BLaER1 treated with 17β-estradiol and CSF1 and Interleukin-3, amounts not matched to agents 10 nM and 100 nM (cell line): ENCODE measurements around the gene RPS19.
"Not testable (repeated sequence)": the region's sequence is repeated elsewhere in the genome, so short reads cannot be mapped to it uniquely, and the experiment has no call there.

ENCODE experiments used
- H3K27ac ChIP-seq, 11 experiments: shearing (Covaris generic); formaldehyde crosslinking; 2 replicates each; pipeline ENCODE4 v1.8.1; 2022
- H3K27me3 ChIP-seq, 11 experiments: shearing (Covaris generic); formaldehyde crosslinking; 2 replicates each; pipeline ENCODE4 v1.8.1; 2022
- H3K36me3 ChIP-seq, 11 experiments: shearing (Covaris generic); formaldehyde crosslinking; 2 replicates each; pipeline ENCODE4 v1.8.1; 2022
- H3K4me1 ChIP-seq, 10 experiments: shearing (Covaris generic); formaldehyde crosslinking; 2 replicates each; pipeline ENCODE4 v1.8.1; 2022
- H3K4me2 ChIP-seq, 11 experiments: shearing (Covaris generic); formaldehyde crosslinking; 2 replicates each; pipeline ENCODE4 v1.8.1; 2022
- H3K4me3 ChIP-seq, 10 experiments: shearing (Covaris generic); formaldehyde crosslinking; 2 replicates each; pipeline ENCODE4 v1.8.1; 2022
- H3K9ac ChIP-seq, 11 experiments: shearing (Covaris generic); formaldehyde crosslinking; 2 replicates each; pipeline ENCODE4 v1.8.1; 2022
- H3K9me3 ChIP-seq, 11 experiments: shearing (Covaris generic); formaldehyde crosslinking; replicated peaks in 1 of 11; 2 replicates each; pipeline ENCODE4 v1.8.1; 2022
- H4K20me1 ChIP-seq, 11 experiments: shearing (Covaris generic); formaldehyde crosslinking; 2 replicates each; pipeline ENCODE4 v1.8.1; 2022
- Cebpa-rat ChIP-seq, 11 experiments: shearing (Covaris generic); IDR thresholded peaks; 2 replicates each; pipeline ENCODE4 v1.8.1; 2022

The RPS19 gene

DNA sequence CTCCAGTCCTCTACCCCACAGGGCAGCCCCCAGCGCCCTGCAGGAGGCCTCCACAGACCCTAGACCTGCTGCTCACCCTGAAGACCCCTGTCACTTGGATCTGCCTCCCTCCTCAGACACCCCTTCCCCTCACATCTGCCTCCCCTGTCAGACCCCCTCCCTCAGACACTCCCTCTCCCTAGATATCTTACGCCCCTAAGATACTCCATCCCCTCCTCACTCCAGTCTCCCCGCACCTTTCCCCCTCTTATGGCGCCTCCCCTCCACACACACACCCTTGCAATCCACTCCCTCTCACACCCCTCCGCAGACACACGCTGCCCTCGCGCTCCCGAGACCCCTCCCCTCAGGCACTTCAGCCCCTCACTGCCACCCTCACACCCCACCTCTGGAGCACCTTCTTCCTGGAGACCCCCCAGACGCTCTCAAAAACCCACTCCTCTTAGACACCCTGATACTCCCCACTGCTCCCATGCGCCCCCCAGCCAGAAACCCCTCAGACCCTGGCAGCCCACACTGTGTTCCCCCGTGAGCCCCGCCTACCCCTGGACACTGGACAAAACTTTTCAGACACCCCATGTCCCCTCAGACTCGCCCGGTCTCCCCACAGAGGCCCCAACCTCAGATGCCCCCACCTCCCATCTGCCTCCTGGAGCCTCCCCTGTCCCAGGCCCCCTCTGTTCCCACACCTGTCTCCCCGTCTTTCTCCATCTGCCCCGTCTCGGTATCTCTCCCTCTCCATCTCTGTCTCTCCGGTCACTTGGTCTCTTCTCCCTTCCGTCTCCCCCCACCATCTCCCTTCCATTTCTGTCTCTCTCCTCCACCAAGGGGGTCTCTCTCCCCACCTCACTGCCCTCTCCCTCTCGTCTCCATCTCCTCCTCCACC lies 53.7 kb downstream of the RPS19 start:
- H3K27me3 ChIP-seq = peaks cover 68 to 92% (median 82%) of the 10 kb centered on the region in 11 experiments
- H3K9me3 ChIP-seq = no peaks in the 10 kb centered on the region
- H4K20me1 ChIP-seq = peaks cover 31 to 69% (median 51%) of the 10 kb centered on the region in 11 experiments; a peak in 21 of 22 replicates
- no peak overlapping the region; a peak in 1 of 20 replicates for H3K4me3 ChIP-seq
- no peak overlapping the region for H3K27ac ChIP-seq
- no peak for TF ChIP-seq Cebpa-rat (IDR thresholded peaks at IDR 0.05)
- H3K9ac ChIP-seq = no peak overlapping the region
- H3K4me1 ChIP-seq = peaks cover 6 to 24% (median 22%) of the 10 kb centered on the region in 10 experiments
- 0 out of 22 replicates have a peak overlapping the region, but pooled peaks of 1 of the 11 experiments have one; percentile 7 for H3K4me2 ChIP-seq
- peaks cover 0 to 4% (median 0%) of the 10 kb centered on the region in 11 experiments; a peak in 3 of 22 replicates for H3K36me3 ChIP-seq

DNA sequence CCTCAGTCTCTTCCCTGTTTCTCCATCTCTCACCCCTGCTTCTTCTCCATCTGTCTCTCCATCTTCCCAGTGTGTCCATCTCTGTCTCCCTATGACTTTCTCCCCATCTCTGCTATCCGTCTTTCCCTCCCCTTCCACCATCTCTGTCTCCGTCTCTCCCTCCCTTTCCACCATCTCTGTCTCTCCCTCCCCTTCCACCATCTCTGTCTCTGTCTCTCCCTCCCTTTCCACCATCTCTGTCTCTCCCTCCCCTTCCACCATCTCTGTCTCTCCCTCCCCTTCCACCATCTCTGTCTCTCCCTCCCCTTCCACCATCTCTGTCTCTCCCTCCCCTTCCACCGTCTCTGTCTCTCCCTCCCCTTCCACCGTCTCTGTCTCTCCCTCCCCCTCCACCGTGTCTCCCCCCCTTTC lies 54.4 kb downstream of the RPS19 start:
- peaks cover 6 to 24% (median 22%) of the 10 kb centered on the region in 10 experiments for H3K4me1 ChIP-seq

DNA sequence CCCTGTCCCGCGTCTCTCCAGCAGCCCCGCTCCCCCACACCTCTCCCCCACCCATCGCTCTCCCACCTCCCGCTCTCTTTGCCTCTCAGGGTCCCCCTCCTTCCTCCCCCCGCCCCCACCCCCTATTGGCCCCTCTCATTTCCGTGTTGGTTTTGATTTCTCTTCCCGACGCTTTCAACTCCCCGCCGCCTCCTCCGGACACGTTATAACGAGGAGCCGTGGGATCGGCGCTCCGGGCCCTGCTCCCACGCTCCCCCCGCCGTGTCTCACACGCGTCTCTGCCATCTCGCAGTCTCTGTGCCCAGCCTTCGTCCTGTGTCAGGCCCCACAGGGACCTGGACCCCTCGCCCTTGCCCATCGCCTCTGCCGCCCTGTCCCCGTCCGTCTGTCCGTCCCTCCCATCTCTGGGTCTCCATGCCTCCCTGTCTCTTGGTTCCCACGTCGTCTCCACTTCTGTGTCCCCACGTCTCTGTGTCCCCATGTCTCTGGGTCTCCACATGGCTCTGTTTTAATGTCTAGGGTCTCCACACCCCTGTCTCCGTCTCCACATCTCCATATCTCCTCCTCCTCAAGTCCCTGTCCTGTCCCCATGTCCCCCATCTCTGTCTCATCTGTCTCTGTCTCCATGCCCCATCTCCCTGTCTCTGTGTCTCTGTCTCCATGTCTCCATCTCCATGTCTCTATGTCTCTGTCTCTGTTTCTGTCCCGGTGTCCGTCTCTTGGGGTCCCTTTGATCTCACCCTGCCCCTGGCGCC lies 55.1 kb downstream of the RPS19 start:
- no peak for TF ChIP-seq Cebpa-rat (IDR thresholded peaks at IDR 0.05)
- Histone ChIP-seq H3K4me1 (peaks cover 6 to 24% (median 22%) of the 10 kb centered on the region in 10 experiments), H3K4me2 (peak overlapping the region; percentile 50 to 85 (median 73)), H3K27ac (no peak overlapping the region), H3K27me3 (peaks cover 68 to 85% (median 81%) of the 10 kb centered on the region in 11 experiments), H3K36me3 (no peaks in the 10 kb centered on the region), H3K4me3 (peak overlapping the region in 8 of 10 experiments; percentile 7 to 51 (median 39); a peak in 9 of 20 replicates), H3K9me3 (no peaks in the 10 kb centered on the region), H4K20me1 (peaks cover 18 to 55% (median 40%) of the 10 kb centered on the region in 11 experiments; a peak in 21 of 22 replicates), H3K9ac (peak overlapping the region in 3 of 11 experiments; percentile 32 to 50 (median 38); a peak in 2 of 22 replicates)

More for the DNA sequence above, 54.4 kb downstream of the RPS19 start:
- H4K20me1 ChIP-seq = peaks cover 25 to 63% (median 47%) of the 10 kb centered on the region in 11 experiments; a peak in 21 of 22 replicates
- H3K36me3 ChIP-seq, H3K4me3 ChIP-seq, H3K9ac ChIP-seq, H3K4me2 ChIP-seq, H3K9me3 ChIP-seq, H3K27ac ChIP-seq: not testable (repeated sequence)
- H3K27me3 ChIP-seq = peaks cover 68 to 92% (median 82%) of the 10 kb centered on the region in 11 experiments

DNA sequence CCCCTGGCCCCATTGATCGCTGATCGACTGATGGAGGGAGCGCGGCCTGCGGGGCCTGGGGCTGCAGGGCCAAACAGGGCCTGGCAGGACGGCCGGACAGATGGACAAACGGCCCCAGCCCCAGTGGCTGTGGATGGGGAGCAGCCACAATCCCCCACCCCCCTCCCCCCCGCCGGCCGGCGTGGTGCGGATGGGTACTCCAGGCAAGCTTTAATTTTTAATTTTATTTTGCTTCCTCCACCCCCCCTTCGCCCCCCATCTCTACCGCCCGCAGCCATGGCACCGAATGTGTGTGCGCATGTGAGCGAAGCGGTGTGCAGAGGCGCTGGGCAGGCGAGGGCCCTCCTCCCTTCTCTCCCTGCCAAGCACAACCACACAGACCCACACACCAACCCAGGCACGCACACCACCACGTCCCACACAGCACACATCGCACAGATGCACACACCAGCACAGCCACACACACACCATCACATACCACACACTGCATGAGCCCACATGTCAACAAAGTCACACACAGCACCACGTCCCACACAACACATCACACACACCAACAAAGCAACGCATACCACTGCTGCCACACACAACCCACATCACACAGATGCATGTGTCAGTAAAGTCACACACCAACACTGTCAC lies 55.8 kb downstream of the RPS19 start:
- no peaks in the 10 kb centered on the region for H3K36me3 ChIP-seq
- no peaks in the 10 kb centered on the region for H3K9me3 ChIP-seq
- H4K20me1 ChIP-seq = peaks cover 16 to 48% (median 33%) of the 10 kb centered on the region in 11 experiments; a peak in 20 of 22 replicates
- no peak for TF ChIP-seq Cebpa-rat (IDR thresholded peaks at IDR 0.05)
- peak overlapping the region in 3 of 10 experiments; percentile 27 to 44 (median 34); a peak in 2 of 20 replicates for H3K4me3 ChIP-seq
- no peak overlapping the region for H3K27ac ChIP-seq
- peak overlapping the region; percentile 50 to 85 (median 73); a peak in 18 of 22 replicates for H3K4me2 ChIP-seq
- no peak overlapping the region for H3K9ac ChIP-seq
- H3K27me3 ChIP-seq = peaks cover 65 to 79% (median 78%) of the 10 kb centered on the region in 11 experiments
- peaks cover 8 to 31% (median 27%) of the 10 kb centered on the region in 10 experiments for H3K4me1 ChIP-seq

DNA sequence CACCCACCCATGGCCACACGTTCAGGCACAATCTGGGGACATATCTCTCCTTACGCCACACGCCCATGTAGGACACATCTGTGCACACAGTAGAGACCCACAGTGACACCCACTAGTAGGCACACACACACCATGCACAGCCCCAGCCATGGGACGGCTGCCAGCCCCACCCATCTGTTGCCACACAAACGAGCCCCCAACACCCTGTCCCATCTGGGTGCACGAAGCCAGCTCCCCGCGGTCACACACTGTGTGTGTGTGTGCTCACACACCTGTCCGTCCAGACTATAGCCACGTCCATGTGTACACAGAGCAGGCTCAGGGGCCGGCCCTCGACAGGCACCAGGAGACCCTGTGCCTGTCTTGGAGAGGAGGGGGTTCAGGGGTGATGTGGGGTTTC lies 57.6 kb downstream of the RPS19 start:
- Histone ChIP-seq H3K9me3 (no peaks in the 10 kb centered on the region), H3K27ac (no peak overlapping the region), H3K4me3 (no peak overlapping the region), H3K36me3 (no peaks in the 10 kb centered on the region), H3K4me1 (peaks cover 23 to 30% (median 27%) of the 10 kb centered on the region in 10 experiments), H4K20me1 (peaks cover 0 to 30% (median 16%) of the 10 kb centered on the region in 11 experiments; a peak in 18 of 22 replicates), H3K4me2 (no peak overlapping the region), H3K9ac (no peak overlapping the region), H3K27me3 (peaks cover 63 to 79% (median 77%) of the 10 kb centered on the region in 11 experiments)
- TF ChIP-seq Cebpa-rat (IDR thresholded peaks at IDR 0.05) = no peak

DNA sequence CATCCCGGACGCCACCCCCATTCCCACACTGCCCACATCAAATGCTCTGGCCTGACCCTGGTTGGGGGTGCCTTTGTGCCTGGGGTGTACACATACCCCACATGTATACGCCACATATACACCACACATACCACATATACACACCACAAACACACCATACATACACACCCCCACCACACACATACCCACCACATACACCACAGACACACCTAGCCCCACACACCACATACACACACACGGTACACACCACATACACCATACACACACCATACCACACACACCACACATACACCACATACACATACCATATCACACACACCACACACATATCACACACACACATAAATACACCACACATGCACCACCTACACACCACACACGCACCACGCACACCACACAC lies 58.0 kb downstream of the RPS19 start:
- TF ChIP-seq Cebpa-rat (IDR thresholded peaks at IDR 0.05) = no peak
- Histone ChIP-seq H4K20me1 (peaks cover 0 to 26% (median 16%) of the 10 kb centered on the region in 11 experiments; a peak in 18 of 22 replicates), H3K4me2 (no peak overlapping the region), H3K27me3 (peaks cover 63 to 79% (median 77%) of the 10 kb centered on the region in 11 experiments), H3K4me1 (peaks cover 24 to 31% (median 28%) of the 10 kb centered on the region in 10 experiments), H3K9me3 (no peaks in the 10 kb centered on the region), H3K4me3 (no peak overlapping the region), H3K36me3 (no peaks in the 10 kb centered on the region), H3K9ac (no peak overlapping the region), H3K27ac (no peak overlapping the region)

DNA sequence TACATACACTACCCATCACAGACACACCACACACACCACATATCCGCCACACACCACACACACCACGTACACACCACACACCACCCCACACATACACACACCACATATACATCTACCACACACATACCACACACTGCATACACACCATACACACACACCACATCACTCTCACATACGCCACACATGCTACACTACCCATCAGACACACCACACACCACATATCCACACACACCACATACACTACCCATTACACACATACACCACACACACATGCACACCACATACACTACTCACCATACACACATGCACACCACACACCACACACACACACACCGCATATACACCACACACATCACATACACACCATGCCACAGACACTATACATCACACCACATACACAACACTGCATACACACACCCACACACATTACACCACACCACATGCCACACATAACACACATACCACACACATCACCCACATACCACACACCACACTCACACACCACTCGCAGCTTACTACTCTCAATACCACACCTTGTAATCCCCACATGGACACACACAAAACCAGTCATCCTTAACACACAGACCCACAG lies 58.7 kb downstream of the RPS19 start:
- no peaks in the 10 kb centered on the region for H3K36me3 ChIP-seq
- no peak for TF ChIP-seq Cebpa-rat (IDR thresholded peaks at IDR 0.05)
- H3K27me3 ChIP-seq = peaks cover 59 to 76% (median 73%) of the 10 kb centered on the region in 11 experiments

More for the DNA sequence above, 58.7 kb downstream of the RPS19 start:
- Histone ChIP-seq H3K4me1 (peaks cover 24 to 31% (median 28%) of the 10 kb centered on the region in 10 experiments), H3K4me2 (no peak overlapping the region), H3K9ac (no peak overlapping the region), H3K27ac (no peak overlapping the region), H3K9me3 (no peaks in the 10 kb centered on the region), H4K20me1 (peaks cover 0 to 20% (median 10%) of the 10 kb centered on the region in 11 experiments; a peak in 17 of 22 replicates), H3K4me3 (no peak overlapping the region)
